SJCRH30 (cell line): ENCODE measurements around the gene BNIP3. TPM values are rescaled to one million over a fixed set of nuclear protein-coding genes. Genes with fewer than 3 reads are reported as not detected.

ENCODE experiments used
- DNase-seq, 2 experiments: peaks; one replicate each; pipeline ENCODE4 v3.0.0-alpha.2; 2015 to 2020
- H3K27ac ChIP-seq: fragments of 250-450 bp; sonication (Bioruptor Pico); 2 replicates; pipeline ENCODE4 v1.5.1; 2020; ENCODE audit warnings: mild to moderate bottlenecking, moderate library complexity
- H3K27me3 ChIP-seq: fragments of 250-450 bp; sonication (Bioruptor Pico); 2 replicates; pipeline ENCODE4 v1.5.1; 2020; ENCODE audit warnings: mild to moderate bottlenecking, moderate library complexity
- H3K36me3 ChIP-seq: fragments of 250-450 bp; sonication (Bioruptor Pico); 2 replicates; pipeline ENCODE4 v1.5.1; 2020; ENCODE audit warnings: mild to moderate bottlenecking, moderate library complexity
- H3K4me1 ChIP-seq: fragments of 250-450 bp; sonication (Bioruptor Pico); 2 replicates; pipeline ENCODE4 v1.5.1; 2020; ENCODE audit warnings: mild to moderate bottlenecking, moderate library complexity
- H3K4me3 ChIP-seq: fragments of 250-450 bp; sonication (Bioruptor Pico); 2 replicates; pipeline ENCODE4 v1.5.1; 2020; ENCODE audit warnings: mild to moderate bottlenecking, moderate library complexity
- H3K9me3 ChIP-seq: fragments of 250-450 bp; sonication (Bioruptor Pico); replicated peaks from 2 replicates; pipeline ENCODE4 v1.5.1; 2020; ENCODE audit warnings: mild to moderate bottlenecking, moderate library complexity
- total RNA-seq: library from RNA; depleted of rRNA; stranded (reverse); fragments of >200 nt; shearing (Covaris generic); gene quantifications from 2 replicates; pipeline ENCODE4 v1.2.3, GENCODE V29; 2014; rRNA removed

The BNIP3 gene
- 45.6 and 46.9 TPM in 2 replicates for total RNA-seq

- Histone ChIP-seq H3K27ac (peak within 1 kb of the TSS; percentile 35), H3K4me1 (no peaks in the 10 kb centered on the region), H3K4me3 (peak within 1 kb of the TSS; percentile 86), H3K36me3 (no peaks in the 10 kb centered on the region), H3K9me3 (no peaks in the 10 kb centered on the region), H3K27me3 (no peaks in the 10 kb centered on the region)
- peak; percentile 82 to 83 for DNase-seq
These were observed at the start of gene BNIP3 for GRCh38 chr10:131981429-131982184. BNIP3 (minus strand) TSS chr10:131981923; CDS start chr10:131981806, 117 bp downstream.

- no peak for DNase-seq
- Histone ChIP-seq H3K27me3 (no peaks in the 10 kb centered on the region), H3K4me3 (no peak overlapping the region), H3K27ac (no peak overlapping the region), H3K36me3 (no peaks in the 10 kb centered on the region), H3K4me1 (no peaks in the 10 kb centered on the region), H3K9me3 (no peaks in the 10 kb centered on the region)
These were observed 49.3 kb upstream of the BNIP3 start for GRCh38 chr10:132030898-132031463.

GRCh38 chr10:132028706-132029105, 47.0 kb upstream of the BNIP3 start:
- no peaks in the 10 kb centered on the region for H3K27me3 ChIP-seq
- H3K36me3 ChIP-seq, result no peaks in the 10 kb centered on the region
- no peak for DNase-seq

GRCh38 chr10:132027423-132027983, 45.8 kb upstream of the BNIP3 start:
- no peaks in the 10 kb centered on the region for H3K4me1 ChIP-seq
- H3K9me3 ChIP-seq, result no peaks in the 10 kb centered on the region
- no peaks in the 10 kb centered on the region for H3K36me3 ChIP-seq
- no peak for DNase-seq
- no peak overlapping the region for H3K27ac ChIP-seq
- no peaks in the 10 kb centered on the region for H3K27me3 ChIP-seq
- no peak overlapping the region for H3K4me3 ChIP-seq

More at GRCh38 chr10:132028706-132029105, 47.0 kb upstream of the BNIP3 start:
- H3K4me1 ChIP-seq, result no peaks in the 10 kb centered on the region
- H3K4me3 ChIP-seq, result no peak overlapping the region
- no peaks in the 10 kb centered on the region for H3K9me3 ChIP-seq
- no peak overlapping the region for H3K27ac ChIP-seq

- Histone ChIP-seq H3K27ac (no peak overlapping the region), H3K9me3 (no peaks in the 10 kb centered on the region), H3K4me3 (no peak overlapping the region), H3K4me1 (no peaks in the 10 kb centered on the region), H3K36me3 (no peaks in the 10 kb centered on the region), H3K27me3 (no peaks in the 10 kb centered on the region)
- DNase-seq, result peak; percentile 21 to 50
These were observed 41.5 kb upstream of the BNIP3 start for GRCh38 chr10:132023092-132023811.

GRCh38 chr10:132022241-132022640, 40.5 kb upstream of the BNIP3 start:
- H3K9me3 ChIP-seq, result no peaks in the 10 kb centered on the region
- H3K27me3 ChIP-seq, result no peaks in the 10 kb centered on the region
- no peak overlapping the region for H3K27ac ChIP-seq
- DNase-seq, result no peak
- H3K4me1 ChIP-seq, result no peaks in the 10 kb centered on the region
- H3K4me3 ChIP-seq, result no peak overlapping the region
- no peaks in the 10 kb centered on the region for H3K36me3 ChIP-seq

- no peaks in the 10 kb centered on the region for H3K36me3 ChIP-seq
- no peak for DNase-seq
- no peak overlapping the region for H3K27ac ChIP-seq
- H3K4me1 ChIP-seq, result no peaks in the 10 kb centered on the region
- H3K9me3 ChIP-seq, result no peaks in the 10 kb centered on the region
- H3K27me3 ChIP-seq, result no peaks in the 10 kb centered on the region
- H3K4me3 ChIP-seq, result no peak overlapping the region
These were observed 39.9 kb upstream of the BNIP3 start for GRCh38 chr10:132021504-132022143.

GRCh38 chr10:132021046-132021445, 39.3 kb upstream of the BNIP3 start:
- Histone ChIP-seq H3K4me1 (no peaks in the 10 kb centered on the region), H3K27ac (no peak overlapping the region), H3K9me3 (no peaks in the 10 kb centered on the region), H3K27me3 (no peaks in the 10 kb centered on the region), H3K4me3 (no peak overlapping the region), H3K36me3 (no peaks in the 10 kb centered on the region)
- DNase-seq, result no peak

- no peak overlapping the region for H3K27ac ChIP-seq
- H3K4me1 ChIP-seq, result no peaks in the 10 kb centered on the region
- no peaks in the 10 kb centered on the region for H3K27me3 ChIP-seq
- H3K36me3 ChIP-seq, result no peaks in the 10 kb centered on the region
- no peak for DNase-seq
- H3K4me3 ChIP-seq, result no peak overlapping the region
- no peaks in the 10 kb centered on the region for H3K9me3 ChIP-seq
These were observed 38.7 kb upstream of the BNIP3 start for GRCh38 chr10:132020456-132020855.

- H3K27me3 ChIP-seq, result no peaks in the 10 kb centered on the region
- DNase-seq, result no peak
- H3K36me3 ChIP-seq, result no peaks in the 10 kb centered on the region
- H3K9me3 ChIP-seq, result no peaks in the 10 kb centered on the region
- H3K4me3 ChIP-seq, result no peak overlapping the region
- no peak overlapping the region for H3K27ac ChIP-seq
- H3K4me1 ChIP-seq, result no peaks in the 10 kb centered on the region
These were observed 37.6 kb upstream of the BNIP3 start for GRCh38 chr10:132019366-132019765.

GRCh38 chr10:132018446-132018845, 36.7 kb upstream of the BNIP3 start:
- H3K36me3 ChIP-seq, result no peaks in the 10 kb centered on the region
- H3K27ac ChIP-seq, result no peak overlapping the region
- H3K4me1 ChIP-seq, result no peaks in the 10 kb centered on the region
- H3K4me3 ChIP-seq, result no peak overlapping the region
- no peak for DNase-seq
- H3K27me3 ChIP-seq, result no peaks in the 10 kb centered on the region
- no peaks in the 10 kb centered on the region for H3K9me3 ChIP-seq

- no peak for DNase-seq
- Histone ChIP-seq H3K27me3 (no peaks in the 10 kb centered on the region), H3K36me3 (no peaks in the 10 kb centered on the region), H3K4me3 (no peak overlapping the region), H3K4me1 (no peaks in the 10 kb centered on the region), H3K9me3 (no peaks in the 10 kb centered on the region), H3K27ac (no peak overlapping the region)
These were observed 34.8 kb upstream of the BNIP3 start for GRCh38 chr10:132016514-132016913.

- Histone ChIP-seq H3K27ac (no peak overlapping the region), H3K4me3 (no peak overlapping the region), H3K4me1 (no peaks in the 10 kb centered on the region), H3K36me3 (no peaks in the 10 kb centered on the region), H3K9me3 (no peaks in the 10 kb centered on the region), H3K27me3 (no peaks in the 10 kb centered on the region)
- no peak for DNase-seq
These were observed 29.7 kb upstream of the BNIP3 start for GRCh38 chr10:132011445-132011844.

- Histone ChIP-seq H3K27me3 (no peaks in the 10 kb centered on the region), H3K4me1 (no peaks in the 10 kb centered on the region), H3K27ac (no peak overlapping the region), H3K36me3 (no peaks in the 10 kb centered on the region), H3K4me3 (no peak overlapping the region), H3K9me3 (no peaks in the 10 kb centered on the region)
- no peak for DNase-seq
These were observed 29.3 kb upstream of the BNIP3 start for GRCh38 chr10:132011024-132011423.

- H3K4me1 ChIP-seq, result no peaks in the 10 kb centered on the region
- no peaks in the 10 kb centered on the region for H3K27me3 ChIP-seq
- no peaks in the 10 kb centered on the region for H3K9me3 ChIP-seq
- no peak for DNase-seq
- no peak overlapping the region for H3K4me3 ChIP-seq
- no peak overlapping the region for H3K27ac ChIP-seq
- H3K36me3 ChIP-seq, result no peaks in the 10 kb centered on the region
These were observed 28.8 kb upstream of the BNIP3 start for GRCh38 chr10:132010483-132010882.
